ENCODE measurements around the gene TPPP3. TPM values are rescaled to one million over a fixed set of nuclear protein-coding genes. Genes with fewer than 3 reads are reported as not detected.

TPPP3 gene
- total RNA-seq, 4 donors from 2014 or later, result 3.0 to 26.2 (median 8.2) TPM

- DNase-seq, result no peak
- H3K4me3 ChIP-seq, result no peak overlapping the region
- peaks cover 6 to 60% (median 26%) of the 10 kb centered on the region in 3 donors for H3K4me1 ChIP-seq
- H3K9me3 ChIP-seq, result no peaks in the 10 kb centered on the region
- 43 to 49% methylated on average over 2 of the region's 2 CpGs for WGBS, 2 donors
- no peaks in the 10 kb centered on the region for H3K36me3 ChIP-seq
- intact Hi-C loops (cut with DNase I), result loop anchor here (10.0 kb wide), 1 partner anchor 127 kb away; no protein-coding TSS in a partner anchor
- H3K27me3 ChIP-seq, result no peaks in the 10 kb centered on the region
- no peak for TF ChIP-seq CTCF (IDR thresholded peaks at IDR 0.05)
- TF ChIP-seq POLR2A (IDR thresholded peaks at IDR 0.05), result no peak
- H3K27ac ChIP-seq, result no peak overlapping the region
Observed at GRCh38 chr16:67412294-67412693, 19.0 kb upstream of the TPPP3 start.

GRCh38 chr16:67411339-67411738 lies 18.0 kb upstream of the TPPP3 start:
- DNase-seq, result no peak
- no peaks in the 10 kb centered on the region for H3K9me3 ChIP-seq
- intact Hi-C loops (cut with DNase I), result loop anchor here (10.0 kb wide), 1 partner anchor 127 kb away; no protein-coding TSS in a partner anchor
- 84% methylated on average over 3 of the region's 3 CpGs for WGBS, 2 donors
- no peaks in the 10 kb centered on the region for H3K36me3 ChIP-seq
- no peak for TF ChIP-seq CTCF (IDR thresholded peaks at IDR 0.05)
- no peak for TF ChIP-seq POLR2A (IDR thresholded peaks at IDR 0.05)
- H3K27ac ChIP-seq, result no peak overlapping the region
- no peak overlapping the region for H3K4me3 ChIP-seq
- peaks cover 15 to 60% (median 35%) of the 10 kb centered on the region in 3 donors for H3K4me1 ChIP-seq
- H3K27me3 ChIP-seq, result no peaks in the 10 kb centered on the region

- no peak for DNase-seq
- TF ChIP-seq POLR2A (IDR thresholded peaks at IDR 0.05) (no peak), CTCF (IDR thresholded peaks at IDR 0.05) (no peak)
- Histone ChIP-seq H3K36me3 (no peaks in the 10 kb centered on the region), H3K27ac (peak overlapping the region in 1 of 4 donors; percentile 41), H3K4me3 (no peak overlapping the region), H3K9me3 (no peaks in the 10 kb centered on the region), H3K4me1 (peaks cover 27 to 60% (median 40%) of the 10 kb centered on the region in 3 donors), H3K27me3 (no peaks in the 10 kb centered on the region)
- 41 to 90% methylated on average over 4 of the region's 9 CpGs for WGBS, 2 donors
- intact Hi-C loops (cut with DNase I), result loop anchor here (10.0 kb wide), 1 partner anchor 125 kb away; no protein-coding TSS in a partner anchor
Observed at GRCh38 chr16:67409631-67410030, 16.3 kb upstream of the TPPP3 start.

GRCh38 chr16:67407788-67408452 lies 14.6 kb upstream of the TPPP3 start:
- intact Hi-C loops (cut with DNase I), result no loop called here
- Histone ChIP-seq H3K36me3 (no peaks in the 10 kb centered on the region), H3K27ac (peak overlapping the region in 2 of 4 donors; percentile 89 to 94), H3K9me3 (no peaks in the 10 kb centered on the region), H3K4me3 (no peak overlapping the region), H3K27me3 (no peaks in the 10 kb centered on the region), H3K4me1 (peaks cover 40 to 68% (median 47%) of the 10 kb centered on the region in 3 donors)
- no peak for DNase-seq
- WGBS, 2 donors, result 76 to 80% methylated on average over 6 of the region's 6 CpGs
- TF ChIP-seq CTCF (IDR thresholded peaks at IDR 0.05), result no peak
- TF ChIP-seq POLR2A (IDR thresholded peaks at IDR 0.05), result no peak

- Histone ChIP-seq H3K4me3 (no peak overlapping the region), H3K27ac (peak overlapping the region; percentile 83 to 94 (median 90)), H3K4me1 (peaks cover 40 to 74% (median 47%) of the 10 kb centered on the region in 3 donors), H3K36me3 (no peaks in the 10 kb centered on the region), H3K9me3 (no peaks in the 10 kb centered on the region), H3K27me3 (no peaks in the 10 kb centered on the region)
- WGBS, 2 donors, result 87 to 93% methylated on average over 3 to 4 of the region's 7 CpGs
- intact Hi-C loops (cut with DNase I), result no loop called here
- DNase-seq, result no peak
- TF ChIP-seq CTCF (IDR thresholded peaks at IDR 0.05), result no peak
- TF ChIP-seq POLR2A (IDR thresholded peaks at IDR 0.05), result no peak
Observed at GRCh38 chr16:67407176-67407787, 14.0 kb upstream of the TPPP3 start.

All from esophagus squamous epithelium (tissue), 5 donors.